Mucosa of stomach (tissue), 1 donor: ENCODE data around the gene AEBP2.

Experiments
- H3K27me3 ChIP-seq: one replicate; pipeline ENCODE4 v1.7.0; 2013; ENCODE audit warnings: mild to moderate bottlenecking, low read length; ENCODE audit not compliant: control insufficient read depth, insufficient read depth
- H3K36me3 ChIP-seq: one replicate; pipeline ENCODE4 v1.7.0; 2013; ENCODE audit warnings: low read length; ENCODE audit not compliant: control insufficient read depth, insufficient read depth
- H3K4me1 ChIP-seq: one replicate; pipeline ENCODE4 v1.7.0; 2013; ENCODE audit warnings: mild to moderate bottlenecking, low read length; ENCODE audit not compliant: control insufficient read depth, insufficient read depth
- H3K4me3 ChIP-seq: one replicate; pipeline ENCODE4 v1.7.0; 2013; ENCODE audit warnings: low read length
- H3K9ac ChIP-seq: one replicate; pipeline ENCODE4 v1.7.0; 2013; ENCODE audit warnings: mild to moderate bottlenecking, low read length, moderate library complexity
- H3K9me3 ChIP-seq: one replicate; pipeline ENCODE4 v1.7.0; 2013; ENCODE audit warnings: mild to moderate bottlenecking, low read length, moderate library complexity; ENCODE audit not compliant: control insufficient read depth
- donor health status: Pancreatic carcinoma.

The AEBP2 gene

DNA sequence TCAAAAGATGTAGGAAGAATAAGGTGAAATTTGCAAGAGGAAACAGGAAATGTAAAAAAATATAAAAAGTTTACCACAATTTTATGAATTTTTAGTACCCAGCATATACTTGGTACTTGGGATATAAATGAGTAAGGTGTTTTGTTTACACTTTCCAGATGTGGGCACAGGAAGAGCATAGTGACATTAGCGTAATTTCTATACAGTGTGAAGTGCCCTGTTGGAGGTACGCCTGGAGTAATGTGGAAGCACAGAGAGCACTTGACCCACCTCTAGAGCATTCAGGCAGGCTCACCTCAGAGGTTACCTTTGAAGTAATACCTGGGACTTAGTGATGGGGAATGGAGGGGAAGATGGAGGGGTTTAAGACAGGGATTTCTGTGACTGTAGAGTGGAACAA, 89.5 kb downstream of the AEBP2 start:
- Histone ChIP-seq H3K4me1 (peaks cover 7% of the 10 kb centered on the region), H3K9me3 (no peaks in the 10 kb centered on the region), H3K27me3 (no peaks in the 10 kb centered on the region), H3K4me3 (no peak overlapping the region), H3K9ac (no peak overlapping the region), H3K36me3 (no peaks in the 10 kb centered on the region)

DNA sequence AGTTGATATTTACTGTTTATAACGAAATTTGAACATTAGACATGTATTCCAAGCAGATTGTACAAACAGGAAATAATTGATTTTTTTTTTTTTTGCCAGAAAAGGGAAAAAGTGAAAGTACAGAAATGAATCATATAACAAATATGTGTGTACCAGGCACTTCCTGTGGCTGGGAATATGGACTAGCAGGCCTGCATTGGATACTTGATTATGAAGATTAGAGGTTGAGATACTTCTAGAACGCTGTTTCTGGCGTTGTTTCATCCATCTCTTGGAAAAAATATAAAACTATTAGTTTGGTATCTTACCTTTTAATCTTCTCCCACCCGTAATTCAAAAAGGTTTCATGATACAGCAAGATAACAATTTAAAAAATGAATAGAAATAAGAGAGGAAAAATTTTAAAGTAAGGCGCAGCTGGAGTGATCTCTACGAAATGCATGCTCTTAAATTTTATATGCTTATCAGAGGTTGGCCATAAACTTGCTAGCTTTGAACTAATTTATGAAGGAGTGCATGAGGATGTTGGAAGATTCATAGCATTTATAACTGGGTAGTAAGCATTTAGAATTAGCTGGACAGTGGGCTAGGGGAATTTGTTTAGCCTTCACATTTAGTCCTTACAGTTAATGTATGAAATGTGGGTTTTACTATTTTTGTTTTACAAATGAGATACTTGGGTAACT, 90.8 kb downstream of the AEBP2 start:
- no peaks in the 10 kb centered on the region for H3K36me3 ChIP-seq
- no peaks in the 10 kb centered on the region for H3K27me3 ChIP-seq
- H3K9ac ChIP-seq: no peak overlapping the region
- H3K9me3 ChIP-seq: no peaks in the 10 kb centered on the region
- peaks cover 7% of the 10 kb centered on the region for H3K4me1 ChIP-seq
- H3K4me3 ChIP-seq: no peak overlapping the region

DNA sequence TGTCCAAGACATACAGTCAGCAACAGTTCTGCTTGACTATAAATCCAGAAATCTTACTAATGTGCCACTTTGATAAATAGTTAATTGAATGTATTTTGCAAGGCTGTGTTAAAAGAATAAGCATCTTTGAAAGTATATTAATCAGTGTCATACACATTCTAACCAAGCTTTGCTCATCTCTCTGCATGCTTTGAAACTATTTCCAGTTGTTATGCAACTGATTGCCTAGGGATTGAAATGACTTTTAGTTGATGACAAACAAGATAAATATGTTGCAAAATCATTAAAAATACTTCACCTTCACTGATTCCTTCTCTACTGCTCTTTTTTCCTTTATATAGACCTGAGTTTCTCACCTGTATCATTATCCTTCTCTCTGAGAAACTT, 91.3 kb downstream of the AEBP2 start:
- peaks cover 7% of the 10 kb centered on the region for H3K4me1 ChIP-seq
- no peaks in the 10 kb centered on the region for H3K36me3 ChIP-seq
- no peaks in the 10 kb centered on the region for H3K27me3 ChIP-seq
- H3K9ac ChIP-seq: no peak overlapping the region
- H3K4me3 ChIP-seq: no peak overlapping the region
- no peaks in the 10 kb centered on the region for H3K9me3 ChIP-seq

DNA sequence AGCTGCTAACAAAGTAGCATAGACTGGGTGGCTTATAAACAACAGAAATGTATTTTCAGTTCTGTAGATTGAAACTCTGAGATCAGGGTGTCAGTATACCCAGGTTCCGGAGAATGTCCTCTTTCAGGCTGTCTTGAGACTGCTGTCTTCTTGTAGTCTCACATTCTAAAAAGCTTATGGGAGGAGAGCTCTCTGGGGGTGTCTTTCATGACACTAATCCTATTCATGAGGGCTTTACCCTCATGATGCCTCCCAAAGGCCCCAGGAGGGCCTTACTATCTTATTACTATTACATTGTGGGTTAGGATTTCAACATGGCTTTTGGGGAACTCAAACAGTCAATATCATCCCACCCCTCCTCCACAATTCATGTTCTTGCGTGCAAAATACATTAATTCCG, 94.3 kb downstream of the AEBP2 start:
- peaks cover 5% of the 10 kb centered on the region for H3K4me1 ChIP-seq
- H3K36me3 ChIP-seq: no peaks in the 10 kb centered on the region
- H3K9me3 ChIP-seq: no peaks in the 10 kb centered on the region
- no peak overlapping the region for H3K4me3 ChIP-seq
- no peaks in the 10 kb centered on the region for H3K27me3 ChIP-seq
- H3K9ac ChIP-seq: no peak overlapping the region

DNA sequence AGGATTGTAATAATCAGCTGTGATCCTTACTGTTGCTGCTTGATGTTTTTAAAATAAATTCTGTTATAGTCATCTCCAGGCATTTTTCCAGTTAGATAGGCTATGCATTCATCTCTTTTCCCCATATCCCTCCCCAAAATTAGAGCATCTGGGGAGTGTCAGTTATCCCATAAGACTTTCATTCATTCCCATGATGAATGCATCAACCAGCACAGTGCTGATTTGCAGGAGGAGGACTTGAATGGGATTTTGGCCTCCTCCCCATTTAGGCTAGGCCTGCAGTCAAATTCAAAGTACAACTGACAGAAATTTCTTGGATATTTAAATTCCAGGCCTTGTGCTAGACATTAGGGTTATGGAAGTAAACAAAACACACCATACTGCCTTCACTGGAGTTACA, 99.8 kb downstream of the AEBP2 start:
- Histone ChIP-seq H3K9ac (no peak overlapping the region), H3K4me1 (no peaks in the 10 kb centered on the region), H3K4me3 (no peak overlapping the region), H3K9me3 (no peaks in the 10 kb centered on the region), H3K27me3 (no peaks in the 10 kb centered on the region), H3K36me3 (no peaks in the 10 kb centered on the region)

DNA sequence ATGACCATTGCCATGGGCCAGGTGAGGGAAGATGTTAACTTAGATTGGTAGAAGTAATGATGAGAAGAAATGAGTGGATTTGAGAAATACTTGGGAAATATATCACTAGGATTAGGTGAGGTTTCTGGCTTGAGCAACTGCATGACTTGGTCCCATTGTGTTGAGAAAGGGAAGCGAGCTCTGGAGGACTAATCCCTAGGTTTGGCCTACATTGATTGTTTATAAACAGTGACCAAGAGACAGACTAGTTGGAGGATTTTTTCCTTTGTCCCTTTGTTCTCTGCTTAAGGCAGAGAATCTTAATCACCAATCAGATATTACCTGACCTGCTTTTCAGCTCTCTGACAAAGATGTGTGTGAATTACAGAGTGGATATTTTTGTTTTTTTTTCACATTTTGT, 100.5 kb downstream of the AEBP2 start:
- Histone ChIP-seq H3K9ac (no peak overlapping the region), H3K27me3 (no peaks in the 10 kb centered on the region), H3K9me3 (no peaks in the 10 kb centered on the region), H3K4me1 (no peaks in the 10 kb centered on the region), H3K4me3 (no peak overlapping the region), H3K36me3 (no peaks in the 10 kb centered on the region)

DNA sequence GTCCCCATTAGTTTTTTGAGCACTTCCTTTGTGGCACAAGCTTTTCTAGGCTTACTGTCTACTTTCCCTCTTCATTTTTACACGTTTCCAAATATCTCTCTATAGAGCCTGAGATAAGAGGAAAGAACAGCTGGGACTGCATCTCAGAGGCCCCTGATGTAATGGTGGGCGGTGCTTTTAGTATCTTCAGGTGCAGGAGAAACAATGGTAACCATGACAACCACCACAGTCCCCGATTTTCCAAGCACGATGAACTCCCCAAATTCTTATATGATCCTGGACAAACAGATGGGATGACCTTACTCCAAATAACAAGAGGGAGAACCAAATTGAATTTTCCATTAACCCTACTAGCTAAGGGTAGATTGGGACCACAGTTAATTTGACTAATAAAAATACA, 103.3 kb downstream of the AEBP2 start:
- H3K9me3 ChIP-seq: no peaks in the 10 kb centered on the region
- H3K36me3 ChIP-seq: no peaks in the 10 kb centered on the region
- no peaks in the 10 kb centered on the region for H3K27me3 ChIP-seq
- H3K4me3 ChIP-seq: no peak overlapping the region
- H3K9ac ChIP-seq: no peak overlapping the region
- no peaks in the 10 kb centered on the region for H3K4me1 ChIP-seq

DNA sequence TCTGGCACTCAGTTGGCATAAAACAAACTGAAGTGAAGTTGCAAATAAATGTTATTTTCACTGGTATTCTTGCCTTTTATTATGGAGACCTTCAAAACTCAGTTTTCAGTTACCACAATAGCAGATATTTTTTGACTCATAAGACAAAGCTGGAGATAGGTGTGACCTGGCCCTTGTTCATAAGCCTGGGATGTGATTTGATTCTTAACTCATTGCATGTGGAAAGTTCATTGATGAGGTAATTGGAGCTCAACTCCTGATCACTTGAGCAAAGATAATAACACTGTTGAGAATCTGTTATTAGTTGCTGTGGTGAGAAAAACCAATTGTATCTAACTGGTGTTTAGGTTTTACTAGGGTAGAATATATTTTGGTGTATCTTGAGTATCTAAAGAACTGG, 105.1 kb downstream of the AEBP2 start:
- Histone ChIP-seq H3K9me3 (no peaks in the 10 kb centered on the region), H3K36me3 (no peaks in the 10 kb centered on the region), H3K9ac (no peak overlapping the region), H3K27me3 (no peaks in the 10 kb centered on the region), H3K4me3 (no peak overlapping the region), H3K4me1 (no peaks in the 10 kb centered on the region)

DNA sequence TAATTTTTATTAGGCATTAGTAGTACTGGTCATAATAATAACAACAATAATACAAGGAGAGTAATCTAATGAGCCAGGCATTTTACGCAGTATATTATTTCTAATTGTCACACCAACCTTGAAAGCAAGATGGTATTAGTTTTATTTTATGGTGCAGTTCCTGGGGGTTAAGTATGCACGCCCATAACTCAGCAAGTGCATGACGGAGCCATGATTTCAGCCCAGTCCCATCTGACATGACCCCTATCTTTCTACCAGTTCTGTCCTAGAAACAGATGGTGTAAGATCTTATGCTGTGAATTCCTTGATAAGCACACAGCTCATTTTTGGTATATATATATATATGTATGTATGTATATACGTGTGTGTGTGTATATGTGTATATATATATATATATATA, 106.0 kb downstream of the AEBP2 start:
- Histone ChIP-seq H3K4me1 (no peaks in the 10 kb centered on the region), H3K27me3 (no peaks in the 10 kb centered on the region), H3K4me3 (no peak overlapping the region), H3K9ac (no peak overlapping the region), H3K9me3 (no peaks in the 10 kb centered on the region), H3K36me3 (no peaks in the 10 kb centered on the region)

DNA sequence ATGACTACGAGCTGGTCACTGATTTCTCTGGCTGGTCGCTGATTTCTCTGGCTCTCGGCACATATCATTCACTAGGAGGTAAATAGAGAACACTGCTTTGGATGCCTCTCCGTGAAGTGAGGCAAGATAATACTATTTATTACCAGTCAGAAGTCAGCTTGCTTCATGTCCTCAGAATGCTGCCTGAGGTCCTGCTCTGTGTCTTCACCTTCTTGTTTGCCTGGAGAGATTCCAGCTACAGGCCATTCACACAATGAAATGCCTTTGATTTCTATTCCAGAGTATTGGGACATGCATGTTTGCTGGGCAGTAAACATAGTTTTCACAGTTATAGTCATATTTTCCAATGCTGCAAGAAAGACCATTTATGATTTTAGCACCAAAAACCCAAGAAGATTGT, 106.7 kb downstream of the AEBP2 start:
- Histone ChIP-seq H3K9me3 (no peaks in the 10 kb centered on the region), H3K27me3 (no peaks in the 10 kb centered on the region), H3K4me1 (no peaks in the 10 kb centered on the region), H3K4me3 (no peak overlapping the region), H3K36me3 (no peaks in the 10 kb centered on the region), H3K9ac (no peak overlapping the region)

DNA sequence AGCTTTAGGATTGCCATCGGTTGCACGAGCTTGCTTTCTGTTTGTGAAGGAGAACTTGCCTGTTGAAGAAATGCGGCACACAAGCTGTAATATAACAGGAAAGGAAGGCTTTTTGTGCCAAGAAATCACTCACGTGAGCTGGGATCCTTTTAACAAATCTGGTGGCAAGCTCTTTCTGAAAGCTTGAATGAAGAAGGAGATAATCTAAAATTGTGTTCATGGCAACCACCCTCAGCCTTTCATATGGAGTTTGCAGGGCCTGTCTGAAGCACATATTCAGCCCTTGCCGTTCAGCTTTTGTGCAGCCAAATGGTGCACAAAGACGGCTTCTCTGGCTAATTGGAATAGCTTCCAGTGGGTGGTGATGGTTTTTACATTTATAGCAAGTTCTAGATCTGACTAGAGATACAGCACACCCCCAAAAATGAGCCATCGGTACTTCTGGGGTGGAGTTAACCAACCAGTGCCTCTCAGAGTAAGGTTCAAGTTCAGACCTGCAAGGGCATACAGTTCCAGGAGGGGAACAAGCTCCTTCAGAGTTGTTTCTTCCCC, 107.4 kb downstream of the AEBP2 start:
- Histone ChIP-seq H3K27me3 (no peaks in the 10 kb centered on the region), H3K9ac (no peak overlapping the region), H3K9me3 (no peaks in the 10 kb centered on the region), H3K36me3 (no peaks in the 10 kb centered on the region), H3K4me1 (no peaks in the 10 kb centered on the region), H3K4me3 (no peak overlapping the region)

DNA sequence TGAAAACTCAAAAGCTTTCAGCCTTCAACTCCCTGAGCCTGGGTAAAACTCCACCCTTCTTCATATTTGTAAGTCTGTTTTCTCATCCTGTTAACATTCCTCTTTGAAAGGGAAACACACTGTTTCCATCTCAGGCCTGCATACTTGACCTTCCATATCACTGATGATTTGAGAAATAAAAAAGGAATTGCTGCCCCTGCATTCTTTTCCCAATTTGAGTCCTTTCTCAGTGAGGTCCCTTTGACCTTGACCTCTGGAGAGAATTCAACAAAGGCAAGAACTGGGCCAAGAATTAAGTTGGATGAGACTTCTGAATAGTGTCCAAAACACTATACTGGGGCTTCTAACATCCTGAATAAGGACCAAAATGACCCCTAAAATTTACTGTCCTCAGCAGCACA, 108.0 kb downstream of the AEBP2 start:
- Histone ChIP-seq H3K27me3 (no peaks in the 10 kb centered on the region), H3K36me3 (no peaks in the 10 kb centered on the region), H3K9ac (no peak overlapping the region), H3K4me3 (no peak overlapping the region), H3K9me3 (no peaks in the 10 kb centered on the region), H3K4me1 (no peaks in the 10 kb centered on the region)

DNA sequence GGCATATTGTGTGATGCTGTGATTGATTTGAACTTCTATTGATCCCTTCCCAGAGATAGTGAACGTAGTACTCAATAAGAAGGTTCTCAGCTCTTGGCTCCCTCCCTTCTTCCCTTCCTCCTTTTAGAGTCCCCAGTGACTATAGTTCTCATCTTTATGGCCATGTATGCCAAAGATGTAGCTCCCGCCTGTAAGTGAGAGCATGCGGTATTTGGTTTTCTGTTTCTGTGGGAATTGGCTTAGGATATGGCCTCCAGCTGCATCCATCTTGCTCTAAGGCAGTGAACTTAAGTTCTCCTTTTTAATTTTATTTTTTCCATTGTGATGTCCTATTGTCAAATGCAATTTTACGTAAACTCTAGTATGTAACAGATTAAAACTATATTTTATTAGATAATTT, 109.5 kb downstream of the AEBP2 start:
- Histone ChIP-seq H3K9ac (no peak overlapping the region), H3K36me3 (no peaks in the 10 kb centered on the region), H3K4me3 (no peak overlapping the region), H3K4me1 (no peaks in the 10 kb centered on the region), H3K9me3 (no peaks in the 10 kb centered on the region), H3K27me3 (no peaks in the 10 kb centered on the region)
